HepG2 (cell line): ENCODE results near the gene A2ML1. TPM values are rescaled to one million over a fixed set of nuclear protein-coding genes. Genes with fewer than 3 reads are reported as not detected.

ENCODE experiments used
- ATAC-seq: fragments of 200-7000 bp; cut with Tn5 transposase; 3 replicates; pipeline ENCODE4 v1.9.1; 2020; ENCODE audit warnings: mild to moderate bottlenecking, moderate library complexity
- BruUV-seq: library from RNA; stranded (reverse); fragments of 400-500 nt; replicated peaks from 2 replicates; lab custom pipeline; 2021; lab: Mats Ljungman, UMichigan
- CTCF ChIA-PET: fragments of 300-600 bp; formaldehyde crosslinking; extraction: SDS; loops from one replicate; lab custom pipeline; 2021; ENCODE audit warnings: low total read pairs, inconsistent platforms, low intra/inter-chr PET ratio; lab: Yijun Ruan, JAX
- POLR2A ChIA-PET: fragments of 350-600 bp; sonication (Branson Sonifier 250); formaldehyde crosslinking; loops from one replicate; lab custom pipeline; 2020; ENCODE audit warnings: antibody characterized with exemption, inconsistent platforms; lab: Yijun Ruan, JAX
- DNase-seq: peaks from one replicate; pipeline ENCODE4 v3.0.0-alpha.2; 2015; ENCODE audit warnings: low spot score
- FAIRE-seq: peaks from 3 replicates; lab custom pipeline; 2011; peaks lifted over from hg19 to GRCh38; lab: Jason Lieb, UNC
- H2AFZ ChIP-seq: one replicate; pipeline ENCODE4 v1.6.1; 2011; ENCODE audit warnings: low read length, inconsistent platforms
- H3K27ac ChIP-seq: fragments of 300-600 bp; 3 replicates; pipeline ENCODE4 v1.8.0; 2011; ENCODE audit warnings: mixed run types, mild to moderate bottlenecking, mixed read lengths, low read length, inconsistent platforms; ENCODE audit not compliant: insufficient read depth; ENCODE audit errors: extremely low read length
- H3K27me3 ChIP-seq, 2 experiments: fragments of 200-600 bp in 1 of 2; 2 replicates in 1 of 2; 3 replicates in 1 of 2; pipeline versions ENCODE4 v1.6.0 to v1.8.0; 2011; ENCODE audit warnings: low read length in 2 of 2, mild to moderate bottlenecking in 2 of 2, moderate library complexity in 2 of 2, inconsistent platforms in 1 of 2; ENCODE audit not compliant: insufficient read depth in 2 of 2, control insufficient read depth in 1 of 2
- H3K36me3 ChIP-seq, 2 experiments: fragments of 200-600 bp in 1 of 2; replicated peaks in 1 of 2; 2 replicates in 1 of 2; 3 replicates in 1 of 2; pipeline versions ENCODE4 v1.5.1 to v1.8.0; 2011; ENCODE audit warnings: low read length in 2 of 2, inconsistent platforms in 1 of 2; ENCODE audit not compliant: insufficient read depth in 2 of 2, control insufficient read depth in 1 of 2
- H3K4me1 ChIP-seq: 2 replicates; pipeline ENCODE4 v1.5.1; 2012; ENCODE audit warnings: low read length, inconsistent platforms; ENCODE audit not compliant: insufficient read depth
- H3K4me2 ChIP-seq: 2 replicates; pipeline ENCODE4 v1.6.0; 2011; ENCODE audit warnings: low read depth, low read length, inconsistent platforms
- H3K4me3 ChIP-seq, 3 experiments: fragments of 200-600 bp in 1 of 3; sonication (generic), shearing (Covaris generic) in 1 of 3; replicated peaks in 1 of 3; 2 replicates each; pipeline ENCODE4 v1.5.1; 2011 to 2016; ENCODE audit warnings: low read length in 3 of 3, inconsistent platforms in 2 of 3, low read depth in 2 of 3, mild to moderate bottlenecking in 2 of 3, control low read depth in 1 of 3, mixed read lengths in 1 of 3; ENCODE audit not compliant: insufficient read depth in 1 of 3
- H3K79me2 ChIP-seq: one replicate; pipeline ENCODE4 v1.6.1; 2011; ENCODE audit warnings: low read length, inconsistent platforms; ENCODE audit not compliant: insufficient read depth
- H3K9ac ChIP-seq: 2 replicates; pipeline ENCODE4 v1.6.0; 2011; ENCODE audit warnings: mild to moderate bottlenecking, low read depth, low read length, inconsistent platforms; ENCODE audit not compliant: insufficient read depth
- H3K9me3 ChIP-seq: 2 replicates; pipeline ENCODE4 v1.5.1; 2012; ENCODE audit warnings: mild to moderate bottlenecking, low read length
- H4K20me1 ChIP-seq: 2 replicates; pipeline ENCODE4 v1.6.0; 2011; ENCODE audit warnings: inconsistent platforms, mild to moderate bottlenecking, low read length, moderate library complexity; ENCODE audit not compliant: insufficient read depth
- TBX2 ChIP-seq: sonication (generic); formaldehyde crosslinking; IDR thresholded peaks from 2 replicates; pipeline ENCODE4 v1.5.0; 2020; ENCODE audit warnings: missing genetic modification reagents, mild to moderate bottlenecking, borderline replicate concordance
- TOE1 ChIP-seq: sonication (generic); formaldehyde crosslinking; IDR thresholded peaks from 2 replicates; pipeline ENCODE4 v1.4.0; 2020; ENCODE audit warnings: mild to moderate bottlenecking, missing genetic modification reagents
- U2AF1 ChIP-seq: fragments of 200-400 bp; formaldehyde crosslinking; optimal IDR thresholded peaks from 2 replicates; pipeline ENCODE3; 2017; ENCODE audit warnings: mild to moderate bottlenecking, low read depth, low read length
- ZNF224 ChIP-seq: sonication (generic); formaldehyde crosslinking; IDR thresholded peaks from 2 replicates; pipeline ENCODE4 v1.5.0; 2020; ENCODE audit warnings: mild to moderate bottlenecking, missing genetic modification reagents
- ZNF253 ChIP-seq: sonication (generic); formaldehyde crosslinking; IDR thresholded peaks from 2 replicates; pipeline ENCODE4 v1.8.0; 2022; ENCODE audit warnings: mild to moderate bottlenecking, missing genetic modification reagents, borderline replicate concordance
- ZNF367 ChIP-seq: sonication (generic); formaldehyde crosslinking; IDR thresholded peaks from 2 replicates; pipeline ENCODE4 v1.4.0; 2020; ENCODE audit warnings: missing genetic modification reagents, borderline replicate concordance
- ZNF672 ChIP-seq: sonication (generic); formaldehyde crosslinking; IDR thresholded peaks from 2 replicates; pipeline ENCODE4 v1.8.1; 2022; ENCODE audit warnings: missing genetic modification reagents
- WGBS: methylation state at CpG from one replicate; pipeline ENCODE4 v1.1.6; 2017; ENCODE audit warnings: low lambda C conversion rate; 5-methylcytosine and 5-hydroxymethylcytosine counted together
- in situ Hi-C: cut with HindIII; loops from 2 replicates; pipeline ENCODE4 v1.10.0; 2017; ENCODE audit warnings: low pct_unique_long_range_greater_than_20kb; ENCODE audit not compliant: extremely low pct_ligation_motif_present
- intact Hi-C: fragments of 100-400 bp; cut with micrococcal nuclease; formaldehyde crosslinking; loops from one replicate; pipeline ENCODE4 v1.10.0; 2022; ENCODE audit not compliant: unreplicated experiment
- polyA plus RNA-seq, 8 experiments: library from polyadenylated mRNA; depleted of rRNA in 3 of 8; stranded (reverse) in 7 of 8; unstranded in 1 of 8; fragments of >200 nt; fragmentation: Illumina TruSeq in 4 of 8; extraction: Trizol in 4 of 8; gene quantifications; 2 replicates each; pipeline versions ENCODE4 v1.2.1 to v1.2.3, GENCODE V29; 2011 to 2016; ENCODE audit warnings: low read depth in 4 of 8, missing spikeins in 1 of 8, mixed read lengths in 1 of 8; ENCODE audit not compliant: insufficient read depth in 1 of 8
- total RNA-seq, 5 experiments: library from RNA; depleted of rRNA; stranded (reverse); fragments of >200 nt; fragmentation: Illumina TruSeq; extraction: Trizol; gene quantifications; 2 replicates each; pipeline ENCODE4 v1.2.3, GENCODE V29; 2016; ENCODE audit warnings: low read depth in 1 of 5
- TF ChIP-seq, protein P1 (sequence below): sonication (generic); formaldehyde crosslinking; IDR thresholded peaks from 2 replicates; pipeline ENCODE4 v1.4.0; 2020; ENCODE audit warnings: missing genetic modification reagents
- TF ChIP-seq, protein P2 (sequence below): sonication (generic); formaldehyde crosslinking; IDR thresholded peaks from 2 replicates; pipeline ENCODE4 v1.4.0; 2020; ENCODE audit warnings: missing genetic modification reagents, borderline replicate concordance

Gene A2ML1
- total and polyA plus RNA-seq, 2 of the 13 experiments (the other 11 are each of a cell fraction or from before 2014, with no cell fraction given) = not detected

DNA sequence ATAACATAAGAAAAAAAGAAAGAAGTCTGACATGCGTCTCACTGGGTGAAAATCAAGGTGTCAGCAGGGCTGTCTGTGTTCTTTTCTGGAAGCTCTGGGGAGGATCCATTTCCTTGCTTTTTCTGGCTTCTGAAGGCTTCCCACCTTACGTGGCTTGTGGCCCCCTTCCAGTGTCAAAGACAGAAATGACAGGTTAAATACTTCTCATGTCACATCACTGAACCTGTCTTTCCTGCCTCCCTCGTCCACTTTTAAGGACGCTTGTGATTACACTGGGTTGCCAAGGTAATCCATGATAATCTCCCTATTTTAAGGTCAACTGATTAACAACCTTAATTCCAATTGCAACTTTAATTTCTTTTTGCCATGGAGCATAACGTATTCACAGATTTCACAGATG lies 87.3 kb downstream of the A2ML1 start (continued):
- TF ChIP-seq TOE1 (CRISPR knock-in tag) (no peak), ZNF672 (CRISPR knock-in tag) (no peak), ZNF253 (CRISPR knock-in tag) (no peak), U2AF1 (no peak)

DNA sequence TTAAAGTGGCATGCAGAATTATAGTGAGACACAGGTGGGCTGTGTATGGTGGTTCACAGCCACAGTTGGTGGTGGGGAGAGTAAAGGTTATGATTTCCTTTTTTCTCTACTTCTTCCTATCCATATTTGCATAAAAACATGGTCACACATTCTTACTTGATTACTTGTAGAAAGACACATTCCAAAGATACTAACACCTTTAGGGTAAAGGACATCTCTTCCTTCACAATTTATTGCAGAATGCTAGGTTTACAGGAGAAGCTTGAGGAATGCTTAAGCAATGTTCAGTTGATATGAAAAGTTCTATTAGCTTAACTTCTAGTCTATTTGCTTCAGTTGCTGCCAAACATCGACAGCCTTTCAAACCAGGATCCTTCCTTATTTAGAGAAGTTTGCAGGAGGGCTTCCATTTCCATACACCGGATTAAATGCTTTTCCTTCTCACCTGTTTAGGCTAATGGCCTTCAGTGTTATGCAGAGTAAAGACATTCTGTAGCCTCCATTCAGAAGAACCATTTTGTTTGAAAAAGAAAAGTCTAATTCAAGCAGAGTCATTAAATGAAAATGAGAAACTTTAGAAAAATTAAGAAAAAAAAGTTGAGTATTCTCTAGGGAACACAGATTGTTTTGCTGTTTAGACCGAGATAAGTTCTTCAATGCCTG lies 89.3 kb downstream of the A2ML1 start:
- H4K20me1 ChIP-seq = no peaks in the 10 kb centered on the region
- no peaks in the 10 kb centered on the region for H3K36me3 ChIP-seq
- in situ Hi-C loops (no loop called here), intact Hi-C loops (loop anchor here (5.0 kb wide), 2 partner anchors 36 to 126 kb away; partner anchors contain the start of gene M6PR)
- ChIA-PET POLR2A (no interaction called here), CTCF (no interaction called here)
- H3K79me2 ChIP-seq = no peaks in the 10 kb centered on the region
- H3K9ac ChIP-seq = no peak overlapping the region
- peaks cover 27% of the 10 kb centered on the region for H3K4me1 ChIP-seq
- H3K9me3 ChIP-seq = no peaks in the 10 kb centered on the region
- H3K4me2 ChIP-seq = no peak overlapping the region
- peaks cover 2 to 3% of the 10 kb centered on the region in 2 experiments; a peak in 4 of 5 replicates for H3K27me3 ChIP-seq
- no TSS peak for BruUV-seq
- H3K4me3 ChIP-seq = no peak overlapping the region
- no peak for ATAC-seq
- no peak overlapping the region for H3K27ac ChIP-seq
- no peak for FAIRE-seq
- no peak for DNase-seq
- 8% methylated on average over 3 of the region's 3 CpGs for WGBS
- H2AFZ ChIP-seq = no peak overlapping the region
- TF ChIP-seq TBX2 (CRISPR knock-in tag) = no peak

DNA sequence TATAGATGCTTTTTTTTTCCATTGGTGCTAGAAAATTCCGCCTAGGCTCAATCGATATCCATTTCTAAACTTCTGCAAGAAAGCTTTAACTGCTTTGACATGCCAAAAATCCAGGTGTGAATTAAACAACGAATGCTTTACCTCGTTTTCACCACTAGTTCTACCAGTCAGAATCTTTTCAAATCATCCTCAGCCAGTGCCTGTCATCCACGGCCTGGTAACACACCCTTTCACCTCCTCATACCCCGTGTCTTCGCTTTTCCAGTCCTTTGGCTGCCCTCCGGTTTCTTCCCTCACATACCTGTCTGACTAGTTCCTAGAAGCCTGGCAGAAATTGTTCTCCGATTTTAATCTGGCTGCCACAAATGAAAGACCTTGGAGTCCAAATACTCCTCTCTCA lies 90.5 kb downstream of the A2ML1 start:
- WGBS = 26% methylated on average over 9 of the region's 9 CpGs
- Histone ChIP-seq H4K20me1 (no peaks in the 10 kb centered on the region), H3K4me1 (peaks cover 27% of the 10 kb centered on the region), H2AFZ (no peak overlapping the region), H3K4me2 (no peak overlapping the region), H3K27me3 (peaks cover 0 to 2% of the 10 kb centered on the region in 2 experiments; a peak in 3 of 5 replicates), H3K9me3 (no peaks in the 10 kb centered on the region), H3K79me2 (no peaks in the 10 kb centered on the region)
- no peak for ATAC-seq
- intact Hi-C loops = loop anchor here (5.0 kb wide), 2 partner anchors 34 to 124 kb away; partner anchors contain the start of gene M6PR
- in situ Hi-C loops = no loop called here
- TF ChIP-seq ZNF224 (CRISPR knock-in tag) = no peak
- TF ChIP-seq ZNF367 (CRISPR knock-in tag) = no peak
- TF ChIP-seq, protein P1, sequence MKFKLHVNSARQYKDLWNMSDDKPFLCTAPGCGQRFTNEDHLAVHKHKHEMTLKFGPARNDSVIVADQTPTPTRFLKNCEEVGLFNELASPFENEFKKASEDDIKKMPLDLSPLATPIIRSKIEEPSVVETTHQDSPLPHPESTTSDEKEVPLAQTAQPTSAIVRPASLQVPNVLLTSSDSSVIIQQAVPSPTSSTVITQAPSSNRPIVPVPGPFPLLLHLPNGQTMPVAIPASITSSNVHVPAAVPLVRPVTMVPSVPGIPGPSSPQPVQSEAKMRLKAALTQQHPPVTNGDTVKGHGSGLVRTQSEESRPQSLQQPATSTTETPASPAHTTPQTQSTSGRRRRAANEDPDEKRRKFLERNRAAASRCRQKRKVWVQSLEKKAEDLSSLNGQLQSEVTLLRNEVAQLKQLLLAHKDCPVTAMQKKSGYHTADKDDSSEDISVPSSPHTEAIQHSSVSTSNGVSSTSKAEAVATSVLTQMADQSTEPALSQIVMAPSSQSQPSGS (CRISPR knock-in tag) = no peak
- TF ChIP-seq, protein P2, sequence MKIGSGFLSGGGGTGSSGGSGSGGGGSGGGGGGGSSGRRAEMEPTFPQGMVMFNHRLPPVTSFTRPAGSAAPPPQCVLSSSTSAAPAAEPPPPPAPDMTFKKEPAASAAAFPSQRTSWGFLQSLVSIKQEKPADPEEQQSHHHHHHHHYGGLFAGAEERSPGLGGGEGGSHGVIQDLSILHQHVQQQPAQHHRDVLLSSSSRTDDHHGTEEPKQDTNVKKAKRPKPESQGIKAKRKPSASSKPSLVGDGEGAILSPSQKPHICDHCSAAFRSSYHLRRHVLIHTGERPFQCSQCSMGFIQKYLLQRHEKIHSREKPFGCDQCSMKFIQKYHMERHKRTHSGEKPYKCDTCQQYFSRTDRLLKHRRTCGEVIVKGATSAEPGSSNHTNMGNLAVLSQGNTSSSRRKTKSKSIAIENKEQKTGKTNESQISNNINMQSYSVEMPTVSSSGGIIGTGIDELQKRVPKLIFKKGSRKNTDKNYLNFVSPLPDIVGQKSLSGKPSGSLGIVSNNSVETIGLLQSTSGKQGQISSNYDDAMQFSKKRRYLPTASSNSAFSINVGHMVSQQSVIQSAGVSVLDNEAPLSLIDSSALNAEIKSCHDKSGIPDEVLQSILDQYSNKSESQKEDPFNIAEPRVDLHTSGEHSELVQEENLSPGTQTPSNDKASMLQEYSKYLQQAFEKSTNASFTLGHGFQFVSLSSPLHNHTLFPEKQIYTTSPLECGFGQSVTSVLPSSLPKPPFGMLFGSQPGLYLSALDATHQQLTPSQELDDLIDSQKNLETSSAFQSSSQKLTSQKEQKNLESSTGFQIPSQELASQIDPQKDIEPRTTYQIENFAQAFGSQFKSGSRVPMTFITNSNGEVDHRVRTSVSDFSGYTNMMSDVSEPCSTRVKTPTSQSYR (CRISPR knock-in tag) = no peak
- TF ChIP-seq, all 625 proteins: peak for 0
- Histone ChIP-seq H3K9ac (no peak overlapping the region), H3K27ac (no peak overlapping the region), H3K4me3 (no peak overlapping the region), H3K36me3 (no peaks in the 10 kb centered on the region)
- peak; percentile 18 for FAIRE-seq
- no TSS peak for BruUV-seq
- CTCF ChIA-PET = interaction anchor here (1.2 kb wide), 1 partner anchor 134 kb away, joined by 3 read pairs; no protein-coding TSS in a partner anchor
- no peak for DNase-seq
- POLR2A ChIA-PET = no interaction called here
